Measurements from ENCODE around the gene GDPD4. TPM values are rescaled to one million over a fixed set of nuclear protein-coding genes. Genes with fewer than 3 reads are reported as not detected.
A peak's percentile ranks its signal among the peaks of the same experiment; 100 is the strongest.

Gene GDPD4, protein sequence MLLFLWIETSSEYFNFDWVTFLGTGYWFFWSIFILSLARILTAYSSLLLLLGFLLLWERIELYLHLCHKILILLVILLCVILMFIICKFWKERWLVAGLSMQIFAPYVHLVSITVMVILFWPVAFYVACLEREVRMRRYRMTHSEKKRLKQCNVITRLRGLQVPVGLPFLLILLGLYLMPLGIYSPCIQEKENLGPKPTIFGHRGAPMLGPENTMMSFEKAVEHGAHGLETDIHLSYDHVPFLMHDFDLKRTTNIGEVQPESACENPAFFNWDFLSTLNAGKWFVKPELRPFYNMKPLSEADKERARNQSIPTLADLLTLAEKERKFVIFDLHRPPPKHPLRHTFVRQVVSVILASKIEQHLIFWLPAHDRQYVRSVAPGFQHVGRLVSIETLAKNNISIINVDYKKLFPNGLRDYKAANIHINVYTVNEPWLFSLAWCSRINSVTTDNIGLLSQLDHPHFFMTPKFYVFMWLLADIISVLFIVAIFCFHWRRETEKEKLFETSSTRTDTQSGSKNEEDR
- not detected for total RNA-seq (ENCODE audit: unreplicated experiment)
- long read RNA-seq, result 0 reads

- no peak within 1 kb of the TSS for H3K4me3 Mint-ChIP-seq (ENCODE audit: unreplicated experiment)
- no peaks in the 10 kb centered on the region for H3K9me3 Mint-ChIP-seq (ENCODE audit: unreplicated experiment)
- H3K4me1 Mint-ChIP-seq (ENCODE audit: unreplicated experiment), result no peaks in the 10 kb centered on the region
- DNase-seq (ENCODE audit: low spot score), result no peak
- no peak within 1 kb of the TSS for H3K27ac Mint-ChIP-seq (ENCODE audit: unreplicated experiment)
- no peaks in the 10 kb centered on the region for H3K36me3 Mint-ChIP-seq (ENCODE audit: low read depth, unreplicated experiment)
- no peak for TF ChIP-seq CTCF (IDR thresholded peaks at IDR 0.05; ENCODE audit: unreplicated experiment)
- peaks cover 1% of the 10 kb centered on the region for H3K27me3 Mint-ChIP-seq (ENCODE audit: unreplicated experiment)
These were observed at the start of gene GDPD4 for GRCh38 chr11:77301510-77301909. Gene GDPD4 (minus strand): TSS chr11:77301686. CDS start chr11:77285137, 16,549 bp downstream.

- Mint-ChIP-seq H3K27me3 (ENCODE audit: unreplicated experiment) (peaks cover 2% of the 10 kb centered on the region), H3K4me3 (ENCODE audit: unreplicated experiment) (no peak overlapping the region), H3K4me1 (ENCODE audit: unreplicated experiment) (peaks cover 14% of the 10 kb centered on the region), H3K27ac (ENCODE audit: unreplicated experiment) (no peak overlapping the region), H3K36me3 (ENCODE audit: low read depth, unreplicated experiment) (no peaks in the 10 kb centered on the region), H3K9me3 (ENCODE audit: unreplicated experiment) (no peaks in the 10 kb centered on the region)
- TF ChIP-seq CTCF (IDR thresholded peaks at IDR 0.05; ENCODE audit: unreplicated experiment), result no peak
- no peak for DNase-seq (ENCODE audit: low spot score)
These were observed 46.5 kb upstream of the GDPD4 start for GRCh38 chr11:77347948-77348347.

DNA sequence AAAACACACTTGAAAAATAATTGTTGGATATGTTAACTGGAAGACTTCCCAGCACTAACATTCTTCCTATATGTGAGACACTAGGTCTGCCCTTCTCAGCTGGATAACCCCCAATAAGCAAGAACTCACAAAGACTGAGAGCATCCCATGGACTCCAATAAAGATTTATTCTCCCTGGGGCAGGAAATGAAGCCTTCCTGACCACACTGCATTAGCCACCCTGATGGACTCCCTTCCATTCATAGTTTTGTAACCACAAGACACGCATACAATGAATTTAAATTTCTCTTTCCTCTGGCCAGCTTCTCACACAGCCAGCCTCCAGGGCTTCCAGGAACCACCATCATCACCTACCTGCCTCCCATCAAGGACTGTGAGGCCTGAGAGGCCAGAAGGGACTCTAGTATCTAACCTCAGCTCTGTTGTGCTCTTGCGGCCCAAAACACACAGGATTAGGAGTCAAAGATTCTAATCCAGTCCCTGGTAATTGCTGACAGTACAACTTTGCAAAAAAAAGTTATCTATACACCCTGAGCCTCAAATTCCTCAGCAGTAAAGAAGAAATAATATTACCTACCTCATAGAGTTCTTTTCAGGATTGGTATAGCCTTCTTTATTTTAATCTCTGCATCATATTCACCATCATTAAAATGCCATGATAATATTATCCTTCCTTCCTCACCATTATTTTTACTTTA lies 45.6 kb upstream of the GDPD4 start:
- Mint-ChIP-seq H3K4me1 (ENCODE audit: unreplicated experiment) (peaks cover 14% of the 10 kb centered on the region), H3K36me3 (ENCODE audit: low read depth, unreplicated experiment) (no peaks in the 10 kb centered on the region), H3K4me3 (ENCODE audit: unreplicated experiment) (no peak overlapping the region), H3K27ac (ENCODE audit: unreplicated experiment) (peak overlapping the region; percentile 53), H3K9me3 (ENCODE audit: unreplicated experiment) (no peaks in the 10 kb centered on the region), H3K27me3 (ENCODE audit: unreplicated experiment) (peaks cover 2% of the 10 kb centered on the region)
- no peak for TF ChIP-seq CTCF (IDR thresholded peaks at IDR 0.05; ENCODE audit: unreplicated experiment)
- no peak for DNase-seq (ENCODE audit: low spot score)

DNA sequence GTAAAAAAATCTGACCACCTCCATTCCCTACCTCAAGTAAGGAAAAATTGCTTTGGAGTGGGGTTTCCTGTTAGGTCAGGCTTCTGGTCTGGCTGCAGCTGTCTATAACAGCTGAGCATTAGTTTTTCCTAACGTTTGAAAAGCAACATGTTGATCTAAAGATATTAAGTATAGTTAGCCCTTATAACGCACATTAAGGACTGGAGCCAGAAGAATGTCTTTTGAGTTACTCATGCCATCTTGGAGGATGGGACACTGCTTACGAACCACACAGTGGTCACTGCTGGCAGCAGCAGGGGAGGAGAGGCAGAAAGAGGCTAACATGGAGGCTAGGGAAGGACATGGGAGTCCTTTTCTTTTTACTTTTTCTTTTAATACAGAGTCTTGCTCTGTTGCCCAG lies 44.1 kb upstream of the GDPD4 start:
- H3K4me1 Mint-ChIP-seq (ENCODE audit: unreplicated experiment), result peaks cover 14% of the 10 kb centered on the region
- H3K36me3 Mint-ChIP-seq (ENCODE audit: low read depth, unreplicated experiment), result no peaks in the 10 kb centered on the region
- TF ChIP-seq CTCF (IDR thresholded peaks at IDR 0.05; ENCODE audit: unreplicated experiment), result no peak
- H3K4me3 Mint-ChIP-seq (ENCODE audit: unreplicated experiment), result no peak overlapping the region
- no peaks in the 10 kb centered on the region for H3K9me3 Mint-ChIP-seq (ENCODE audit: unreplicated experiment)
- H3K27me3 Mint-ChIP-seq (ENCODE audit: unreplicated experiment), result peaks cover 2% of the 10 kb centered on the region
- no peak overlapping the region for H3K27ac Mint-ChIP-seq (ENCODE audit: unreplicated experiment)
- DNase-seq (ENCODE audit: low spot score), result no peak
